HG02571 (cell line): ENCODE data around the gene SKA1.
"Not testable (repeated sequence)": the region's sequence is repeated elsewhere in the genome, so short reads cannot be mapped to it uniquely, and the experiment has no call there.

Experiments used
- ATAC-seq: cut with Tn5 transposase; IDR thresholded peaks from one replicate; pipeline ENCODE4 v1.9.1; 2021; ENCODE audit warnings: mild to moderate bottlenecking, moderate library complexity; ENCODE audit not compliant: unreplicated experiment

The SKA1 gene

GRCh38 chr18:50428531-50429206, 53.8 kb downstream of the SKA1 start:
- ATAC-seq = no peak

- ATAC-seq = no peak
Measured at GRCh38 chr18:50429207-50429948, 54.5 kb downstream of the SKA1 start.

- ATAC-seq = no peak
Measured at GRCh38 chr18:50432915-50433314, 58.1 kb downstream of the SKA1 start.

DNA sequence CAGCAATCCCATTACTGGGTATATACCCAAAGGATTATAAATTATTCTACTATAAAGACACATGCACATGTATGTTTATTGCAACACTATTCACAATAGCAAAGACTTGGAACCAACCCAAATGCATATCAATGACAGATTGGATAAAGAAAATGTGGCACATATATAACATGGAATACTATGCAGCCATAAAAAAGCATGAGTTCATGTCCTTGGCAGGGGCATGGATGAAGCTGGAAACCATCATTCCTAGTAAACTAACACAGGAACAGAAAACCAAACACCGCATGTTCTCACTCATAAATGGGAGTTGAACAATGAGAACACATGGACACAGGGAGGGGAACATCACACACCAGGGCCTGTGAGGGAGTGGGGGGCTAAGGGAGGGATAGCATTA, 61.9 kb downstream of the SKA1 start:
- not testable (repeated sequence) for ATAC-seq

- ATAC-seq = no peak
Measured at GRCh38 chr18:50439460-50440015, 64.7 kb downstream of the SKA1 start.

GRCh38 chr18:50441016-50441415, 66.2 kb downstream of the SKA1 start:
- ATAC-seq = no peak

DNA sequence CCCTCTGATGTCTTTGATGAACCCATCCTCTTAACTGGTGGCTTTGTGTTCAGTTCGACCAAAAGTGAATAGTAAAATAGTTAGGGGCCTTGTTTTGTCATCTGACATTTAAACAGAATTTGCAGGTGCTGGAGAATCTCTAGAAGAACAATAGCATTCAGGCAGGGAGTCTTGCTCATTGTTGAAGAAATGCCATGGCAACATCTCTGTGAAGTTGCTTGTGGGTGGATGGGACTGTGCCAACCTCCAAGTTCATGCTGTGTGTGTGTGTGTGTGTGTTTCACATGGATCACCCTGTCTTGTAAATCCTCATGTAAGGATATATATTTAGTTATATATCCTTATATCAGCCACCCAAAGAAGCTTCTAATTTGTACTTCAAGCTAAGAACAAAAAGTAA, 66.7 kb downstream of the SKA1 start:
- no peak for ATAC-seq
